Neural cell (in vitro differentiated cells): Measurements from ENCODE around the gene TAF11. TPM values are rescaled to one million over a fixed set of nuclear protein-coding genes. Genes with fewer than 3 reads are reported as not detected.

Experiments
- H2AFZ ChIP-seq: fragments of 200-600, 300-800 bp; sonication (generic), shearing (Covaris generic); 2 replicates; pipeline ENCODE4 v1.6.0; 2014; ENCODE audit warnings: low read depth, mild to moderate bottlenecking, antibody characterized with exemption, low read length, moderate library complexity
- H3F3A ChIP-seq: fragments of 200-600 bp; shearing (Covaris generic); 2 replicates; pipeline ENCODE4 v1.6.1; 2016; ENCODE audit warnings: mild to moderate bottlenecking, moderate library complexity, mixed read lengths, antibody characterized with exemption, low read length; ENCODE audit not compliant: insufficient read depth, poor library complexity, severe bottlenecking
- H3K27ac ChIP-seq: fragments of 200-600, 300-800 bp; sonication (generic), shearing (Covaris generic); 2 replicates; pipeline ENCODE4 v1.5.1; 2014; ENCODE audit warnings: mild to moderate bottlenecking, low read length, moderate library complexity
- H3K27me3 ChIP-seq: fragments of 300-800, 200-600 bp; sonication (generic), shearing (Covaris generic); 2 replicates; pipeline ENCODE4 v1.6.0; 2014; ENCODE audit warnings: mild to moderate bottlenecking, low read depth, low read length, moderate library complexity; ENCODE audit not compliant: insufficient read depth
- H3K36me3 ChIP-seq: fragments of 300-800, 200-600 bp; sonication (generic), shearing (Covaris generic); 2 replicates; pipeline ENCODE4 v1.5.1; 2014; ENCODE audit warnings: mild to moderate bottlenecking, antibody characterized with exemption, low read length, moderate library complexity; ENCODE audit not compliant: insufficient read depth
- H3K4me2 ChIP-seq: fragments of 300-800, 200-600 bp; sonication (generic), shearing (Covaris generic); 2 replicates; pipeline ENCODE4 v1.6.0; 2014; ENCODE audit warnings: mild to moderate bottlenecking, low read length
- H3K4me3 ChIP-seq: fragments of 300-800, 200-600 bp; sonication (generic), shearing (Covaris generic); 2 replicates; pipeline ENCODE4 v1.5.1; 2014; ENCODE audit warnings: mild to moderate bottlenecking, low read length, moderate library complexity
- H3K79me2 ChIP-seq: fragments of 200-600 bp; shearing (Covaris generic); replicated peaks from 2 replicates; pipeline ENCODE4 v1.6.0; 2014; ENCODE audit warnings: mild to moderate bottlenecking, low read length, moderate library complexity; ENCODE audit not compliant: insufficient read depth
- H3K9ac ChIP-seq: fragments of 300-800, 200-600 bp; sonication (generic), shearing (Covaris generic); 2 replicates; pipeline ENCODE4 v1.6.1; 2016; ENCODE audit warnings: mild to moderate bottlenecking, low read length, mixed read lengths
- H3K9me2 ChIP-seq: fragments of 200-600 bp; shearing (Covaris generic); 2 replicates; pipeline ENCODE4 v1.6.1; 2016; ENCODE audit warnings: mild to moderate bottlenecking, low read length, mixed read lengths; ENCODE audit not compliant: insufficient read depth
- H3K9me3 ChIP-seq: fragments of 200-600, 300-800 bp; sonication (generic), shearing (Covaris generic); 2 replicates; pipeline ENCODE4 v1.6.1; 2016; ENCODE audit warnings: mild to moderate bottlenecking, mixed run types, low read length, moderate library complexity, mixed read lengths
- H4K20me1 ChIP-seq: fragments of 200-600 bp; shearing (Covaris generic); 2 replicates; pipeline ENCODE4 v1.6.1; 2016; ENCODE audit warnings: mild to moderate bottlenecking, mixed run types; ENCODE audit not compliant: insufficient read depth
- EZH2 ChIP-seq: fragments of 200-600, 300-800 bp; shearing (Covaris generic), sonication (generic); IDR thresholded peaks from 2 replicates; pipeline ENCODE4 v1.6.1; 2014; ENCODE audit warnings: antibody characterized with exemption, low read length, borderline replicate concordance, mild to moderate bottlenecking; ENCODE audit not compliant: insufficient read depth, poor library complexity, severe bottlenecking
- MXI1 ChIP-seq: fragments of 450-650 bp; conservative IDR thresholded peaks from 2 replicates; pipeline ENCODE4 v1.6.1; 2014; ENCODE audit warnings: antibody characterized with exemption, mild to moderate bottlenecking; ENCODE audit not compliant: poor library complexity, severe bottlenecking
- POLR2AphosphoS5 ChIP-seq: IDR thresholded peaks from 2 replicates; pipeline ENCODE4 v1.6.1; 2012
- RAD21 ChIP-seq: fragments of 450-650 bp; conservative IDR thresholded peaks from 2 replicates; pipeline ENCODE4 v1.6.1; 2014; ENCODE audit warnings: antibody characterized with exemption, mild to moderate bottlenecking, moderate library complexity
- REST ChIP-seq: IDR thresholded peaks from 2 replicates; pipeline ENCODE4 v1.6.1; 2012; ENCODE audit warnings: borderline replicate concordance
- TAF1 ChIP-seq: IDR thresholded peaks from 2 replicates; pipeline ENCODE4 v1.6.1; 2012; ENCODE audit warnings: low read depth
- polyA plus RNA-seq: library from polyadenylated mRNA; depleted of rRNA; stranded (reverse); fragments of >200 nt; gene quantifications from 2 replicates; pipeline ENCODE4 v1.2.3, GENCODE V29; 2014
- TF ChIP-seq, protein P1 (sequence below): fragments of 450-650 bp; IDR thresholded peaks from 2 replicates; pipeline ENCODE4 v1.5.1; 2014; ENCODE audit warnings: antibody characterized with exemption, mild to moderate bottlenecking, moderate library complexity; ENCODE audit not compliant: poor library complexity, severe bottlenecking

TAF11 gene
- polyA plus RNA-seq, 1 donor from 2014 or later = 115 TPM

DNA sequence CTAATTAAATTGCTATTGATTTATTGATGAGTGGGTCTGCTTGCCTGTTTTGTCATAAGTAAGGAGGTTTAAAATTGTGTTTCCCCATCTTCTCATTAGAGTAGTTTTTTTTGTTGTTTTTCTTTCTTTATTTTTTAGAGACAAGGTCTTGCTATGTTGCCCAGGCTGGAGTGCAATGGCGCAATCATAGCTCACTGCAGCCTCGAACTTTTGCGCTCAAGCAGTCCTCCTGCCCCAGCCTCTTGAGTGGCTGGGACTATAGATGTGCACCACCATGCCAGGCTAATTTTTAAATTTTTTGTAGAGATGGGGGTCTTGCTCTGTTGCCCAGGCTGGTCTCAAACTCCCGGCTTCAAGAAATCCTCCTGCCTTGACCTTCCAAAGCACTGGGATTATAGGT is 32.3 kb upstream of the TAF11 start:
- H2AFZ ChIP-seq = no peak overlapping the region
- no peaks in the 10 kb centered on the region for H3K9me2 ChIP-seq
- H4K20me1 ChIP-seq = no peaks in the 10 kb centered on the region
- peaks cover 8% of the 10 kb centered on the region for H3K36me3 ChIP-seq
- H3K27me3 ChIP-seq = no peaks in the 10 kb centered on the region
- H3K4me2 ChIP-seq = no peak overlapping the region
- no peak overlapping the region for H3K4me3 ChIP-seq
- TF ChIP-seq RAD21 = no peak
- no peak for TF ChIP-seq REST
- no peak for TF ChIP-seq MXI1
- H3K9me3 ChIP-seq = no peaks in the 10 kb centered on the region
- no peak overlapping the region for H3K27ac ChIP-seq
- no peaks in the 10 kb centered on the region for H3F3A ChIP-seq
- H3K9ac ChIP-seq = no peak overlapping the region
- no peaks in the 10 kb centered on the region for H3K79me2 ChIP-seq

DNA sequence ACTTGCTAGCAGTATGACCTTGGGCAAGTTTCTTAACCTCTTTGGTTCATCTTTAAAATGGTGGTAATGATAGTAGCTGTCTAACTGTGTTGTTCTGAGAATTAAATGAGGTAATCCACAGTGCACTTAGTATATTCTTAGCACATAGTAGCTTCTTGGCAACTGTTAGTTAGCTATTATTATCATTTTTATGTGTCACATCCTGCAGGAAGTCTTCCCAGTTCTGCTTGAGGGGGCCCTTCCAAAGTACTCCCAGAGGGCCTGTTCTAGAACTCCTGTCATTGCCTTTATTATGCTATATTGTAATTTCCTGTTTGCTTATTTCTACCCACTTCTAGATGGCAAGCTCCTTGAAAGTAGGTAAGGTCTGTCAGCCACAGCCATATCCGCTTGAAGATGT is 31.8 kb upstream of the TAF11 start:
- Histone ChIP-seq H3K27ac (no peak overlapping the region), H3K79me2 (no peaks in the 10 kb centered on the region), H3F3A (no peaks in the 10 kb centered on the region), H4K20me1 (no peaks in the 10 kb centered on the region), H3K9me3 (no peaks in the 10 kb centered on the region), H2AFZ (no peak overlapping the region), H3K4me3 (no peak overlapping the region), H3K9me2 (no peaks in the 10 kb centered on the region), H3K4me2 (no peak overlapping the region), H3K9ac (no peak overlapping the region), H3K36me3 (peaks cover 8% of the 10 kb centered on the region), H3K27me3 (no peaks in the 10 kb centered on the region)
- no peak for TF ChIP-seq REST
- no peak for TF ChIP-seq TAF1
- no peak for TF ChIP-seq EZH2
- TF ChIP-seq POLR2AphosphoS5 = no peak
- no peak for TF ChIP-seq RAD21

DNA sequence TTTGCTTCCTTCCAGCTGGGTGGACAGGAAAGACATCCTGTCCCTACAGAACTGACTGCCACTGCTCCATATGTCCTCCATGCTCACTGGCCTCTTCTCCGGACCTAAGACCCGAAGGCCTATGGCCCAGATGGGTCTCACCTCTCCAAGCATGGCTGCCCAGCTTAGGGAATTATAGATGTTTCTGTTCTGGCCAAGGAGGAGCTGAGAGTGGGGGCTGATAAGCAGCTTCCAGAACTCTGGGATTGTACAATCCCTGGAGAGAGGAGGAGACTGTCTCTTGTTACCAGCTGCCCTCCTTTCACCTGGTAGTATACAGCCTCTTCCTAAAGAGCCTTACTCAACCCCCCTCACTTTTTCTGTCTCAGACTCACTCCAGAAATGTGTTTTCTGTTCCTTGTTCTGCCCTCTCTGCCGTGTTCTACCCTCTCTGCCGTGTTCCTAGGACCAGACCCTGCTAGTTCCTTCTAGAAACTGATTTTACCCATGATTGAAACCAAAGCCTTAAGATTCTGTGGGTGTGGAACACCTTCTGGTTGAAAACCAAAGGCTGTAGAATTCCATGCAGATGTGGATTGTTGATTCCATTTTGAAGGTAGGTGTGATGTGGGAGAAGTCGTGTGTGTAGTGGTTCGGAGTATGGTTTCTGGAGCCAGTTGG is 29.9 kb upstream of the TAF11 start:
- TF ChIP-seq, protein P1, sequence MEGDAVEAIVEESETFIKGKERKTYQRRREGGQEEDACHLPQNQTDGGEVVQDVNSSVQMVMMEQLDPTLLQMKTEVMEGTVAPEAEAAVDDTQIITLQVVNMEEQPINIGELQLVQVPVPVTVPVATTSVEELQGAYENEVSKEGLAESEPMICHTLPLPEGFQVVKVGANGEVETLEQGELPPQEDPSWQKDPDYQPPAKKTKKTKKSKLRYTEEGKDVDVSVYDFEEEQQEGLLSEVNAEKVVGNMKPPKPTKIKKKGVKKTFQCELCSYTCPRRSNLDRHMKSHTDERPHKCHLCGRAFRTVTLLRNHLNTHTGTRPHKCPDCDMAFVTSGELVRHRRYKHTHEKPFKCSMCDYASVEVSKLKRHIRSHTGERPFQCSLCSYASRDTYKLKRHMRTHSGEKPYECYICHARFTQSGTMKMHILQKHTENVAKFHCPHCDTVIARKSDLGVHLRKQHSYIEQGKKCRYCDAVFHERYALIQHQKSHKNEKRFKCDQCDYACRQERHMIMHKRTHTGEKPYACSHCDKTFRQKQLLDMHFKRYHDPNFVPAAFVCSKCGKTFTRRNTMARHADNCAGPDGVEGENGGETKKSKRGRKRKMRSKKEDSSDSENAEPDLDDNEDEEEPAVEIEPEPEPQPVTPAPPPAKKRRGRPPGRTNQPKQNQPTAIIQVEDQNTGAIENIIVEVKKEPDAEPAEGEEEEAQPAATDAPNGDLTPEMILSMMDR = no peak
- Histone ChIP-seq H3K9me3 (no peaks in the 10 kb centered on the region), H2AFZ (no peak overlapping the region), H3K79me2 (no peaks in the 10 kb centered on the region), H3F3A (no peaks in the 10 kb centered on the region), H3K4me3 (no peak overlapping the region), H3K9ac (no peak overlapping the region), H3K9me2 (no peaks in the 10 kb centered on the region), H3K27me3 (no peaks in the 10 kb centered on the region), H3K4me2 (no peak overlapping the region), H4K20me1 (no peaks in the 10 kb centered on the region), H3K27ac (no peak overlapping the region), H3K36me3 (peaks cover 8% of the 10 kb centered on the region)
